ENCODE results near the gene ERICH6. TPM values are rescaled to one million over a fixed set of nuclear protein-coding genes. Genes with fewer than 3 reads are reported as not detected.

ERICH6 gene
- total and polyA plus RNA-seq, 8 donors, result 0.37 TPM; not detected in 7

- no peaks in the 10 kb centered on the region for H3K36me3 ChIP-seq
- intact Hi-C loops (cut with DNase I; ENCODE audit: low total_unique reads), result no loop called here
- DNase-seq, result no peak
- no peaks in the 10 kb centered on the region for H3K4me1 ChIP-seq
- TF ChIP-seq, protein P1, sequence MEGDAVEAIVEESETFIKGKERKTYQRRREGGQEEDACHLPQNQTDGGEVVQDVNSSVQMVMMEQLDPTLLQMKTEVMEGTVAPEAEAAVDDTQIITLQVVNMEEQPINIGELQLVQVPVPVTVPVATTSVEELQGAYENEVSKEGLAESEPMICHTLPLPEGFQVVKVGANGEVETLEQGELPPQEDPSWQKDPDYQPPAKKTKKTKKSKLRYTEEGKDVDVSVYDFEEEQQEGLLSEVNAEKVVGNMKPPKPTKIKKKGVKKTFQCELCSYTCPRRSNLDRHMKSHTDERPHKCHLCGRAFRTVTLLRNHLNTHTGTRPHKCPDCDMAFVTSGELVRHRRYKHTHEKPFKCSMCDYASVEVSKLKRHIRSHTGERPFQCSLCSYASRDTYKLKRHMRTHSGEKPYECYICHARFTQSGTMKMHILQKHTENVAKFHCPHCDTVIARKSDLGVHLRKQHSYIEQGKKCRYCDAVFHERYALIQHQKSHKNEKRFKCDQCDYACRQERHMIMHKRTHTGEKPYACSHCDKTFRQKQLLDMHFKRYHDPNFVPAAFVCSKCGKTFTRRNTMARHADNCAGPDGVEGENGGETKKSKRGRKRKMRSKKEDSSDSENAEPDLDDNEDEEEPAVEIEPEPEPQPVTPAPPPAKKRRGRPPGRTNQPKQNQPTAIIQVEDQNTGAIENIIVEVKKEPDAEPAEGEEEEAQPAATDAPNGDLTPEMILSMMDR (IDR thresholded peaks at IDR 0.05), result no peak
- TF ChIP-seq POLR2AphosphoS5 (IDR thresholded peaks at IDR 0.05) (no peak), EP300 (IDR thresholded peaks at IDR 0.05) (no peak), POLR2A (IDR thresholded peaks at IDR 0.05) (no peak)
- H3K9me3 ChIP-seq, result peaks cover 0 to 3% (median 0%) of the 10 kb centered on the region in 4 donors
- no peak overlapping the region for H3K4me3 ChIP-seq
- H3K27ac ChIP-seq, result no peak overlapping the region
- no peaks in the 10 kb centered on the region for H3K27me3 ChIP-seq
Measured at GRCh38 chr3:150697646-150698045, 6.1 kb downstream of the ERICH6 start.

- 81 to 92% (median 85%) methylated on average over 2 of the region's 2 CpGs for WGBS, 5 donors
Measured at GRCh38 chr3:150691414-150692040, 12.2 kb downstream of the ERICH6 start.

DNA sequence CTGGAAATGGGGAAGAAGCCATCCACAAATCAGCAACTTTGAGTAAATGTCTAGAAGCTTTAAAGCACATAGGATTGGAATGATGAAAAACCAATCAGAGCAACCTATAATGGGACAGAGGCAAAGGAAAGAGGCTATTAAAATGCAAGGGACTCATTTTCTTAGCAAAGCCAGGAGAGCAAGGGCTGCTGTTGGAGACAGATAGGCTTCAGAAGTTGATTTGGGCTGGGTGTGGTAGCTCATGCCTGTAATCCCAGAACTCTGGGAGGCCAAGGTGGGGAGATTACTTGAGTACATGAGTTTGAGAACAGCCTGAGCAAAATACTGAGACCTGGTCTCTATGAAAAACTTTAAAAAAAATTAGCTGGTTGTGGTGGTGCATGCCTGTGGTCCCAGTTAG, 16.1 kb downstream of the ERICH6 start:
- Histone ChIP-seq H3K4me1 (no peaks in the 10 kb centered on the region), H3K36me3 (no peaks in the 10 kb centered on the region), H3K4me3 (no peak overlapping the region), H3K9me3 (peaks cover 0 to 3% (median 0%) of the 10 kb centered on the region in 4 donors), H3K27me3 (no peaks in the 10 kb centered on the region), H3K27ac (no peak overlapping the region)
- intact Hi-C loops (cut with DNase I; ENCODE audit: low total_unique reads), result no loop called here
- no peak for TF ChIP-seq EP300 (IDR thresholded peaks at IDR 0.05)
- TF ChIP-seq, protein P1 (IDR thresholded peaks at IDR 0.05), result no peak
- TF ChIP-seq POLR2AphosphoS5 (IDR thresholded peaks at IDR 0.05), result no peak
- no peak for TF ChIP-seq POLR2A (IDR thresholded peaks at IDR 0.05)
- no peak for DNase-seq

More at GRCh38 chr3:150691414-150692040, 12.2 kb downstream of the ERICH6 start:
- Histone ChIP-seq H3K36me3 (no peaks in the 10 kb centered on the region), H3K27ac (no peak overlapping the region), H3K27me3 (no peaks in the 10 kb centered on the region), H3K9me3 (peaks cover 0 to 7% (median 0%) of the 10 kb centered on the region in 4 donors), H3K4me1 (no peaks in the 10 kb centered on the region), H3K4me3 (no peak overlapping the region)
- TF ChIP-seq, protein P1 (IDR thresholded peaks at IDR 0.05), result no peak
- TF ChIP-seq POLR2AphosphoS5 (IDR thresholded peaks at IDR 0.05) (no peak), EP300 (IDR thresholded peaks at IDR 0.05) (no peak), POLR2A (IDR thresholded peaks at IDR 0.05) (no peak)
- intact Hi-C loops (cut with DNase I; ENCODE audit: low total_unique reads), result no loop called here
- no peak for DNase-seq

DNA sequence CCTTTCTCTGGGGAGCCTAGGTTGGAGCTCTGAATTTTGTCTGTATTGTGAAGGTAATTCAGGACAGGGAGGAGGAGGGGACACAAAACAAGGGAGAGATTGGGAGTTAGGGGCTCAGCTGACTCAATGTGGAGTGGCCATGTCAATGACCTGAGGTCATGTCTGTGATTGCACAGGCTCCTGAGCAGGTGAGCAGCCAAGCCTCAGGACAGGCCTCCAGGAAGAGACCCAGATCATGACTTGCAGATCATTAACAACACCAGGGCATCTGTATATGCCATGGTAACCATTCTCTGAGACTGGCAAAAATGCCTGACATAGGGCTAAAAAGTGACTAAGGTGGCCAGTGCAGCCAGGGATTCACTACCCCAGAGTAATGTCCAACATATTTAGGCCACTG, 20.9 kb downstream of the ERICH6 start:
- Histone ChIP-seq H3K9me3 (no peaks in the 10 kb centered on the region), H3K4me3 (no peak overlapping the region), H3K27me3 (no peaks in the 10 kb centered on the region), H3K27ac (no peak overlapping the region), H3K4me1 (no peaks in the 10 kb centered on the region), H3K36me3 (no peaks in the 10 kb centered on the region)
- TF ChIP-seq POLR2A (IDR thresholded peaks at IDR 0.05), result no peak
- no peak for TF ChIP-seq EP300 (IDR thresholded peaks at IDR 0.05)
- TF ChIP-seq POLR2AphosphoS5 (IDR thresholded peaks at IDR 0.05), result no peak
- TF ChIP-seq, protein P1 (IDR thresholded peaks at IDR 0.05), result no peak
- DNase-seq, result no peak
- intact Hi-C loops (cut with DNase I; ENCODE audit: low total_unique reads), result no loop called here

Data from stomach (tissue), 9 donors.